HepG2 (cell line): ENCODE data around the gene UTP20. TPM values are rescaled to one million over a fixed set of nuclear protein-coding genes. Genes with fewer than 3 reads are reported as not detected.

Experiments used
- ASH2L ChIP-seq: fragments of 300-600, 200-600 bp; sonication (generic); IDR thresholded peaks from 2 replicates; pipeline ENCODE4 v1.7.0; 2017; ENCODE audit warnings: low read depth, mild to moderate bottlenecking, moderate library complexity, mixed read lengths, low read length; ENCODE audit not compliant: insufficient read length
- HCFC1 ChIP-seq: fragments of 150-350 bp; IDR thresholded peaks from 2 replicates; pipeline ENCODE4 v1.6.1; 2014; ENCODE audit warnings: low read depth, low read length
- HDAC1 ChIP-seq: sonication (generic); formaldehyde crosslinking; IDR thresholded peaks from 2 replicates; pipeline ENCODE4 v1.5.1; 2020; ENCODE audit warnings: mild to moderate bottlenecking, missing genetic modification reagents
- HOXD1 ChIP-seq: sonication (generic); formaldehyde crosslinking; IDR thresholded peaks from 2 replicates; pipeline ENCODE4 v1.5.0; 2020; ENCODE audit warnings: missing genetic modification reagents
- KDM5A ChIP-seq: fragments of 200-600 bp; sonication (generic); IDR thresholded peaks from 2 replicates; pipeline ENCODE4 v1.7.0; 2018; ENCODE audit warnings: antibody characterized with exemption, mild to moderate bottlenecking, low read length, borderline replicate concordance
- KMT2A ChIP-seq: sonication (generic); formaldehyde crosslinking; IDR thresholded peaks from 2 replicates; pipeline ENCODE4 v1.4.0; 2020; ENCODE audit warnings: missing genetic modification reagents
- MYC ChIP-seq: sonication (generic); formaldehyde crosslinking; IDR thresholded peaks from 2 replicates; pipeline ENCODE4 v1.9.0; 2021; ENCODE audit warnings: missing genetic modification reagents, borderline replicate concordance
- NFKBIZ ChIP-seq: IDR thresholded peaks from 2 replicates; pipeline ENCODE4 v1.6.1; 2018; ENCODE audit warnings: missing genetic modification reagents, missing compliant biosample characterization
- RXRA ChIP-seq: sonication (generic); formaldehyde crosslinking; IDR thresholded peaks from 2 replicates; pipeline ENCODE4 v1.5.1; 2020; ENCODE audit warnings: missing genetic modification reagents
- TARDBP ChIP-seq: sonication (generic); formaldehyde crosslinking; IDR thresholded peaks from 2 replicates; pipeline ENCODE4 v1.8.0; 2022; ENCODE audit warnings: mild to moderate bottlenecking, missing genetic modification reagents
- ZBTB7B ChIP-seq: sonication (generic); formaldehyde crosslinking; IDR thresholded peaks from 2 replicates; pipeline ENCODE4 v1.4.0; 2020; ENCODE audit warnings: missing genetic modification reagents
- ZFX ChIP-seq: sonication (generic); formaldehyde crosslinking; IDR thresholded peaks from 2 replicates; pipeline ENCODE4 v1.4.0; 2020; ENCODE audit warnings: mild to moderate bottlenecking, low read depth, missing genetic modification reagents, moderate library complexity
- ZNF274 ChIP-seq: sonication (generic); formaldehyde crosslinking; IDR thresholded peaks from 2 replicates; pipeline ENCODE4 v1.5.1; 2020; ENCODE audit warnings: mild to moderate bottlenecking, missing genetic modification reagents
- ZNF30 ChIP-seq: sonication (generic); formaldehyde crosslinking; IDR thresholded peaks from 2 replicates; pipeline ENCODE4 v1.5.0; 2020; ENCODE audit warnings: mild to moderate bottlenecking, missing genetic modification reagents
- ZNF605 ChIP-seq: sonication (generic); formaldehyde crosslinking; IDR thresholded peaks from 2 replicates; pipeline ENCODE4 v1.8.0; 2022; ENCODE audit warnings: mild to moderate bottlenecking, missing genetic modification reagents
- ZNF83 ChIP-seq: sonication (generic); formaldehyde crosslinking; IDR thresholded peaks from 2 replicates; pipeline ENCODE4 v1.4.0; 2020; ENCODE audit warnings: missing genetic modification reagents, mild to moderate bottlenecking, borderline replicate concordance
- ZNF883 ChIP-seq: sonication (generic); formaldehyde crosslinking; IDR thresholded peaks from 2 replicates; pipeline ENCODE4 v1.5.1; 2020; ENCODE audit warnings: mild to moderate bottlenecking, missing genetic modification reagents; ENCODE audit errors: not compliant biosample characterization
- polyA plus RNA-seq, 8 experiments: library from polyadenylated mRNA; depleted of rRNA in 3 of 8; stranded (reverse) in 7 of 8; unstranded in 1 of 8; fragments of >200 nt; fragmentation: Illumina TruSeq in 4 of 8; extraction: Trizol in 4 of 8; gene quantifications; 2 replicates each; pipeline versions ENCODE4 v1.2.1 to v1.2.3, GENCODE V29; 2011 to 2016; ENCODE audit warnings: low read depth in 4 of 8, missing spikeins in 1 of 8, mixed read lengths in 1 of 8; ENCODE audit not compliant: insufficient read depth in 1 of 8
- total RNA-seq, 5 experiments: library from RNA; depleted of rRNA; stranded (reverse); fragments of >200 nt; fragmentation: Illumina TruSeq; extraction: Trizol; gene quantifications; 2 replicates each; pipeline ENCODE4 v1.2.3, GENCODE V29; 2016; ENCODE audit warnings: low read depth in 1 of 5
- TF ChIP-seq, protein P1 (sequence below): IDR thresholded peaks from 2 replicates; pipeline ENCODE4 v1.6.1; 2018; ENCODE audit warnings: missing genetic modification reagents
- TF ChIP-seq, protein P2 (sequence below): sonication (generic); formaldehyde crosslinking; IDR thresholded peaks from 2 replicates; pipeline ENCODE4 v1.4.0; 2020; ENCODE audit warnings: missing genetic modification reagents, borderline replicate concordance
- TF ChIP-seq, protein P3 (sequence below): IDR thresholded peaks from 2 replicates; pipeline ENCODE4 v1.6.1; 2016; ENCODE audit warnings: mild to moderate bottlenecking
- TF ChIP-seq, protein P4 (sequence below): IDR thresholded peaks from 2 replicates; pipeline ENCODE4 v1.6.1; 2012; ENCODE audit warnings: inconsistent platforms
- TF ChIP-seq, protein P5 (sequence below): sonication (generic); formaldehyde crosslinking; IDR thresholded peaks from 2 replicates; pipeline ENCODE4 v1.4.0; 2020; ENCODE audit warnings: mild to moderate bottlenecking, missing genetic modification reagents
- TF ChIP-seq, protein P6 (sequence below): IDR thresholded peaks from 2 replicates; pipeline ENCODE4 v1.6.1; 2016

The UTP20 gene
- total and polyA plus RNA-seq, 2 of the 13 experiments (the other 11 are each of a cell fraction or from before 2014, with no cell fraction given) = 9.0 to 38.5 TPM

DNA sequence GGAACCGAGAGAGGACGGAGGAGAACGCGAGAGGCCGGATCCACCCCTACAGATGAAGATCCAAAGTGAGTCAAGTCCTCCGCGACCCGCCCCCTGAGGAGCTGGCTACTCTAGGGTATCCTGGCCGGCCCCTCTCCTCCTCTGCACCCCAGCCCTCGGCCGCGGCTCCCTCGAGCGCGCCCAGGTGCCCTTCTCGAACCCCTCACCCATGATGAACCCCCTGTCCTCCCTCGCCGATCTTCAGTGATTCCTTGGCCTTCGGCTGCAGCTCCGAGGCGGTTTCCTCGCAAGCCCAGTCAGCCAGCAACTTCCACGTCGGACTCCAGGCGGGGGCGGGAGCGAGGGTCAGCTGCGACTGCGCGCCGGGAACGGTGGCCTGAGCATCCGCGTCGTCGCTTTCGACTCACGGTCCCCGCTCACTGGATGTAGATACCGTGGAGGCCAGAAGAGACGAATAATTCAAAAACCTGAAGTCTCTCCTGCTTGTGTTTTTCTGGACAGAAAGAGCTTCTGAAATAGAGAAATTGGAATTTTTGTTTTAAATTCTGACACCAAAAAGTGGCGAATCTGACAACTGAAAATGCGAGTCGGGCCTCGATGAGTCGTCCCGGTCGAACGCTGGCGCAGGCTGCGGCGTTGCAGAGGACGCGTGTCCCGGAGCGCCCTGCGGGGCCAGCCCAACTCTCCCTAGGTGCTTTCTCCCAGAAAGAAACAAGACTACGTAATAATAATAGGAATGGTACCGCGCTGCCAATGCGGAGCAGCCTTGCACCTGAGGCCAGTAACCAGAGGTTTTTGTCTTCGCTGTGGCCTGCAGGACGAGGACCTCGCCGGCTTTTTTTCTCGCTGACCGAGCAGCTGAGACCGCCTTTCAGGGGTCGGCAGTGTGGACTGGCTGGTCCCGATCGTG lies 127.8 kb downstream of the UTP20 start, which contains the start of gene ARL1 (continued):
- TF ChIP-seq ZNF883 (CRISPR knock-in tag) (no peak), ZNF30 (CRISPR knock-in tag) (0 out of 2 replicates have a peak, but pooled peaks have one; percentile 33), HDAC1 (CRISPR knock-in tag) (peak; percentile 64), HCFC1 (peak; percentile 36; the same call in 1 of the 2 replicates), ZNF605 (no peak; the same call in 1 of the 2 replicates), ZFX (CRISPR knock-in tag) (peak; percentile 91), ZNF83 (CRISPR knock-in tag) (no peak), ZNF274 (CRISPR knock-in tag) (peak; percentile 88), NFKBIZ (no peak), TARDBP (CRISPR knock-in tag) (no peak), MYC (CRISPR knock-in tag) (peak; percentile 92), KDM5A (peak; percentile 96), ASH2L (peak; percentile 100), RXRA (CRISPR knock-in tag) (peak; percentile 29; the same call in 1 of the 2 replicates), HOXD1 (CRISPR knock-in tag) (peak; percentile 42; the same call in 1 of the 2 replicates), KMT2A (CRISPR knock-in tag) (peak; percentile 78), ZBTB7B (CRISPR knock-in tag) (0 out of 2 replicates have a peak, but pooled peaks have one; percentile 29)
- TF ChIP-seq, protein P1, sequence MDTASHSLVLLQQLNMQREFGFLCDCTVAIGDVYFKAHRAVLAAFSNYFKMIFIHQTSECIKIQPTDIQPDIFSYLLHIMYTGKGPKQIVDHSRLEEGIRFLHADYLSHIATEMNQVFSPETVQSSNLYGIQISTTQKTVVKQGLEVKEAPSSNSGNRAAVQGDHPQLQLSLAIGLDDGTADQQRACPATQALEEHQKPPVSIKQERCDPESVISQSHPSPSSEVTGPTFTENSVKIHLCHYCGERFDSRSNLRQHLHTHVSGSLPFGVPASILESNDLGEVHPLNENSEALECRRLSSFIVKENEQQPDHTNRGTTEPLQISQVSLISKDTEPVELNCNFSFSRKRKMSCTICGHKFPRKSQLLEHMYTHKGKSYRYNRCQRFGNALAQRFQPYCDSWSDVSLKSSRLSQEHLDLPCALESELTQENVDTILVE = no peak; the same call in none of the 2 replicates
- TF ChIP-seq, protein P2, sequence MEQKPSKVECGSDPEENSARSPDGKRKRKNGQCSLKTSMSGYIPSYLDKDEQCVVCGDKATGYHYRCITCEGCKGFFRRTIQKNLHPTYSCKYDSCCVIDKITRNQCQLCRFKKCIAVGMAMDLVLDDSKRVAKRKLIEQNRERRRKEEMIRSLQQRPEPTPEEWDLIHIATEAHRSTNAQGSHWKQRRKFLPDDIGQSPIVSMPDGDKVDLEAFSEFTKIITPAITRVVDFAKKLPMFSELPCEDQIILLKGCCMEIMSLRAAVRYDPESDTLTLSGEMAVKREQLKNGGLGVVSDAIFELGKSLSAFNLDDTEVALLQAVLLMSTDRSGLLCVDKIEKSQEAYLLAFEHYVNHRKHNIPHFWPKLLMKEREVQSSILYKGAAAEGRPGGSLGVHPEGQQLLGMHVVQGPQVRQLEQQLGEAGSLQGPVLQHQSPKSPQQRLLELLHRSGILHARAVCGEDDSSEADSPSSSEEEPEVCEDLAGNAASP (CRISPR knock-in tag) = peak; percentile 33; the same call in 1 of the 2 replicates
- TF ChIP-seq, protein P3, sequence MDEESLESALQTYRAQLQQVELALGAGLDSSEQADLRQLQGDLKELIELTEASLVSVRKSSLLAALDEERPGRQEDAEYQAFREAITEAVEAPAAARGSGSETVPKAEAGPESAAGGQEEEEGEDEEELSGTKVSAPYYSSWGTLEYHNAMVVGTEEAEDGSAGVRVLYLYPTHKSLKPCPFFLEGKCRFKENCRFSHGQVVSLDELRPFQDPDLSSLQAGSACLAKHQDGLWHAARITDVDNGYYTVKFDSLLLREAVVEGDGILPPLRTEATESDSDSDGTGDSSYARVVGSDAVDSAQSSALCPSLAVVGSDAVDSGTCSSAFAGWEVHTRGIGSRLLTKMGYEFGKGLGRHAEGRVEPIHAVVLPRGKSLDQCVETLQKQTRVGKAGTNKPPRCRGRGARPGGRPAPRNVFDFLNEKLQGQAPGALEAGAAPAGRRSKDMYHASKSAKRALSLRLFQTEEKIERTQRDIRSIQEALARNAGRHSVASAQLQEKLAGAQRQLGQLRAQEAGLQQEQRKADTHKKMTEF (CRISPR knock-in tag) = peak; percentile 80; the same call in 1 of the 2 replicates
- TF ChIP-seq, protein P4, sequence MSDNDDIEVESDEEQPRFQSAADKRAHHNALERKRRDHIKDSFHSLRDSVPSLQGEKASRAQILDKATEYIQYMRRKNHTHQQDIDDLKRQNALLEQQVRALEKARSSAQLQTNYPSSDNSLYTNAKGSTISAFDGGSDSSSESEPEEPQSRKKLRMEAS = peak; percentile 91
- TF ChIP-seq, protein P5, sequence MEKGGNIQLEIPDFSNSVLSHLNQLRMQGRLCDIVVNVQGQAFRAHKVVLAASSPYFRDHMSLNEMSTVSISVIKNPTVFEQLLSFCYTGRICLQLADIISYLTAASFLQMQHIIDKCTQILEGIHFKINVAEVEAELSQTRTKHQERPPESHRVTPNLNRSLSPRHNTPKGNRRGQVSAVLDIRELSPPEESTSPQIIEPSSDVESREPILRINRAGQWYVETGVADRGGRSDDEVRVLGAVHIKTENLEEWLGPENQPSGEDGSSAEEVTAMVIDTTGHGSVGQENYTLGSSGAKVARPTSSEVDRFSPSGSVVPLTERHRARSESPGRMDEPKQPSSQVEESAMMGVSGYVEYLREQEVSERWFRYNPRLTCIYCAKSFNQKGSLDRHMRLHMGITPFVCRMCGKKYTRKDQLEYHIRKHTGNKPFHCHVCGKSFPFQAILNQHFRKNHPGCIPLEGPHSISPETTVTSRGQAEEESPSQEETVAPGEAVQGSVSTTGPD = peak; percentile 65; the same call in 1 of the 2 replicates
- TF ChIP-seq, protein P6, sequence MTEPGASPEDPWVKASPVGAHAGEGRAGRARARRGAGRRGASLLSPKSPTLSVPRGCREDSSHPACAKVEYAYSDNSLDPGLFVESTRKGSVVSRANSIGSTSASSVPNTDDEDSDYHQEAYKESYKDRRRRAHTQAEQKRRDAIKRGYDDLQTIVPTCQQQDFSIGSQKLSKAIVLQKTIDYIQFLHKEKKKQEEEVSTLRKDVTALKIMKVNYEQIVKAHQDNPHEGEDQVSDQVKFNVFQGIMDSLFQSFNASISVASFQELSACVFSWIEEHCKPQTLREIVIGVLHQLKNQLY (CRISPR knock-in tag) = no peak
